ENCODE data around the gene MKRN1. TPM values are rescaled to one million over a fixed set of nuclear protein-coding genes. Genes with fewer than 3 reads are reported as not detected.
"Not testable (repeated sequence)": the region's sequence is repeated elsewhere in the genome, so short reads cannot be mapped to it uniquely, and the experiment has no call there.

MKRN1 gene
- total and polyA plus RNA-seq, 7 donors = 27.0 to 82.0 (median 59.1) TPM

DNA sequence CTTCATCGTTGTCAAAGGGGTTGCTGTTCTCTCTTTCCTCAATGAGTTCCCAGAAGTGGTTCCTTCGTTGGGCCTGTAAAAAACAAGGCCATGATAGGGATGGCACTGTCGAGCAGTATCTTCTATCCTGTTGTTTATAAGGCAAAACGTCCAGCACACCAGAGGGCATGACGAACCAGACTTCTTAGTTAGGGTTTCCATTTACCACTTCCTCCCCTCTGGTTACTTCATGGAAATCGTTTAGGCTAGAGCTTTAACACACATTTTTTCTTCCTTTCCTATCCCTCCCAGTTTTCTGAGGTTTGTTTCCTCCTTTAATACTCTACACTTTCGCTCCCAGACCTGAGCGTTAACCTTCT, 24.7 kb downstream of the MKRN1 start:
- no peak overlapping the region for H3K4me3 ChIP-seq
- WGBS, 3 donors = 78 to 86% (median 79%) methylated on average over 8 of the region's 8 CpGs
- TF ChIP-seq, protein P1, sequence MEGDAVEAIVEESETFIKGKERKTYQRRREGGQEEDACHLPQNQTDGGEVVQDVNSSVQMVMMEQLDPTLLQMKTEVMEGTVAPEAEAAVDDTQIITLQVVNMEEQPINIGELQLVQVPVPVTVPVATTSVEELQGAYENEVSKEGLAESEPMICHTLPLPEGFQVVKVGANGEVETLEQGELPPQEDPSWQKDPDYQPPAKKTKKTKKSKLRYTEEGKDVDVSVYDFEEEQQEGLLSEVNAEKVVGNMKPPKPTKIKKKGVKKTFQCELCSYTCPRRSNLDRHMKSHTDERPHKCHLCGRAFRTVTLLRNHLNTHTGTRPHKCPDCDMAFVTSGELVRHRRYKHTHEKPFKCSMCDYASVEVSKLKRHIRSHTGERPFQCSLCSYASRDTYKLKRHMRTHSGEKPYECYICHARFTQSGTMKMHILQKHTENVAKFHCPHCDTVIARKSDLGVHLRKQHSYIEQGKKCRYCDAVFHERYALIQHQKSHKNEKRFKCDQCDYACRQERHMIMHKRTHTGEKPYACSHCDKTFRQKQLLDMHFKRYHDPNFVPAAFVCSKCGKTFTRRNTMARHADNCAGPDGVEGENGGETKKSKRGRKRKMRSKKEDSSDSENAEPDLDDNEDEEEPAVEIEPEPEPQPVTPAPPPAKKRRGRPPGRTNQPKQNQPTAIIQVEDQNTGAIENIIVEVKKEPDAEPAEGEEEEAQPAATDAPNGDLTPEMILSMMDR (IDR thresholded peaks at IDR 0.05) = no peak
- ATAC-seq (no peak), DNase-seq (no peak)
- H3K4me1 ChIP-seq = no peaks in the 10 kb centered on the region
- no peak overlapping the region for H3K27ac ChIP-seq
- H3K27me3 ChIP-seq (ENCODE audit: insufficient read depth in 3 of 3, low read length in 2 of 3) = no peaks in the 10 kb centered on the region
- no peaks in the 10 kb centered on the region for H3K9me3 ChIP-seq
- intact Hi-C loops (cut with DNase I) = no loop called here
- H3K36me3 ChIP-seq (ENCODE audit: insufficient read depth in 1 of 2, low read depth in 1 of 2) = peaks cover 11 to 75% of the 10 kb centered on the region in 2 donors

GRCh38 chr7:140453785-140454656, 25.3 kb downstream of the MKRN1 start:
- H3K9me3 ChIP-seq; H3K27ac ChIP-seq; H3K27me3 ChIP-seq (ENCODE audit: insufficient read depth in 3 of 3, low read length in 2 of 3); intact Hi-C loops (cut with DNase I); H3K4me3 ChIP-seq; H3K4me1 ChIP-seq; DNase-seq; ATAC-seq: not testable (repeated sequence)
- H3K36me3 ChIP-seq (ENCODE audit: insufficient read depth in 1 of 2, low read depth in 1 of 2) = peaks cover 11 to 68% of the 10 kb centered on the region in 2 donors
- 92 to 94% (median 93%) methylated on average over 9 of the region's 9 CpGs for WGBS, 3 donors

DNA sequence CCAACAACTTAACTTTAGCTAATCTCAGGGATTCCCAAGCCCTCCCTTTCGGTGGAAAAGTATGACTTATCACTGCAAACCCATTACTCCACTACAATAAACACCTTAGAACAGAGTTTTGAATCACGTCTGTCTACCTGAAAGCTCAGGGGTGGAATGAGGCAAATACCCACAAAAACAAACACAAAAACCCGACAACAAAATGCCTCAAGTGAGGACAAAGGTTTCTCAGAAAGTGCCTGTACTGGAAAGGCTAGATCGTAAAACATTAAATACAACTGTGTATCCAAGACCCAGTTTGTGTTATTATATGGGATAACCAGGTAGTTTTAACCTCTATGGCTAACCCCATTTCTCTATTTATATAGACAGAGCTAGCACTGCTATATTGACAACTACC, 26.0 kb downstream of the MKRN1 start:
- no peak overlapping the region for H3K4me3 ChIP-seq
- H3K36me3 ChIP-seq (ENCODE audit: insufficient read depth in 1 of 2, low read depth in 1 of 2) = peaks cover 9 to 61% of the 10 kb centered on the region in 2 donors
- DNase-seq (no peak), ATAC-seq (no peak)
- H3K27me3 ChIP-seq (ENCODE audit: insufficient read depth in 3 of 3, low read length in 2 of 3) = no peaks in the 10 kb centered on the region
- TF ChIP-seq, protein P1 (IDR thresholded peaks at IDR 0.05) = no peak
- intact Hi-C loops (cut with DNase I) = no loop called here
- H3K4me1 ChIP-seq = no peaks in the 10 kb centered on the region
- H3K9me3 ChIP-seq = no peaks in the 10 kb centered on the region
- WGBS, 3 donors = 93 to 98% (median 93%) methylated on average over 4 of the region's 4 CpGs
- H3K27ac ChIP-seq = no peak overlapping the region

DNA sequence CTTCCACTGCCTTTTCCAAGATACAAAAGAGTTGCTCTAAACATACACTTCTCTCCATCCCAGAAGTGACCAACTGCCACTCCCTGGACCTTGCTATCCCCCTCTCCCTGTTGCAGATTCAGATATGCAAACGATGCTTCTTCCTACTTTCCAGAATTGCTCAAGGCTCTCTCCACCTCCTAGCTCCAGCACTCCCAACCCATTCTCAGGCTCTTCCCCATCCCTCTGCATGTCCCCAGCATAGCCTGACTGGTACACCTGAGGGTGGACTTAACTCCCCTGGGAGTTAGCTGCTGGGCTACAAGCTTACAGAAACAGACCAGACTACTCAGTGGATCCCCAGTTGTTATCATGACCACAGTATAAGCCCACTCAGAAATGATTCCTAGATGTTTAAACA, 27.6 kb downstream of the MKRN1 start:
- no peaks in the 10 kb centered on the region for H3K4me1 ChIP-seq
- no peaks in the 10 kb centered on the region for H3K27me3 ChIP-seq (ENCODE audit: insufficient read depth in 3 of 3, low read length in 2 of 3)
- no peaks in the 10 kb centered on the region for H3K9me3 ChIP-seq
- TF ChIP-seq, protein P1 (IDR thresholded peaks at IDR 0.05) = no peak
- no peak overlapping the region for H3K4me3 ChIP-seq
- 0 to 61% (median 57%) methylated on average over 1 of the region's 1 CpG for WGBS, 3 donors
- DNase-seq = no peak
- no peak overlapping the region for H3K27ac ChIP-seq
- intact Hi-C loops (cut with DNase I) = no loop called here
- peaks cover 9 to 45% of the 10 kb centered on the region in 2 donors for H3K36me3 ChIP-seq (ENCODE audit: insufficient read depth in 1 of 2, low read depth in 1 of 2)
- no peak for ATAC-seq

DNA sequence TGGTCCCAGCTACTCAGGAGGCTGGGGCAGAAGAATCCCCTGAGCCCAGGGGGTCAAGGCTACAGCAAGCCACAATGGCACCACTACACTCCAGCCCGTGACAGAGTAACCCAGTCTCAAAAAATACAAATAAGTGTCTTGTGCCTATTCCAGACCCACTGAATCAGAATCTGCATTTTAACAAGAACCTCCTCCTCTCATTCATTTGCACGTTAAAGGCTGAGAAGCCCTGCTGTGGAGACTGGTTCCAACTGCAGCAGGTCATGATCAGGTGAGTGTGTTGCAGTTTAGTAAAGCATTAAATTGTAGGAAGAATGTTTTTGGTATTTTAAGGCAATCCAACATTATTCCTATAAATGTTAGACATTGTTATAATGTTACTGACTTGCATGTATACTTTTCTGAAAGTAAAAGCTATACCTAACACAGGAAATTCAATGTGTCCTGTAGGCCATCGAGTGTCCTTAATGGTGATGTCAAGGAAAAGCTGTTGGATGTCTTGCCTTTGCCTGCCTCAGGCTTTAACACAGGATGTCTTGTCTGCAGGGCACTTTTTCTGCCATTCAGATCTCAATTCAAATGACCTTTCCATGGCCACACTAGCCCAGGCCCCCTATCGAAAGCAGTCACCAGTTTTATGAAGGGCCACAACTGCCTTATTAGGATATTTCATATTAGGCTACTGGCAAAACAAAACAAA, 30.4 kb downstream of the MKRN1 start:
- no peak overlapping the region for H3K4me3 ChIP-seq
- 82% methylated on average over 4 of the region's 4 CpGs for WGBS, 3 donors
- no peaks in the 10 kb centered on the region for H3K27me3 ChIP-seq (ENCODE audit: insufficient read depth in 3 of 3, low read length in 2 of 3)
- no peak for ATAC-seq
- DNase-seq = no peak
- no peaks in the 10 kb centered on the region for H3K9me3 ChIP-seq
- no peaks in the 10 kb centered on the region for H3K4me1 ChIP-seq
- TF ChIP-seq, protein P1 (IDR thresholded peaks at IDR 0.05) = no peak
- H3K27ac ChIP-seq = no peak overlapping the region
- peaks cover 0 to 17% of the 10 kb centered on the region in 2 donors for H3K36me3 ChIP-seq (ENCODE audit: insufficient read depth in 1 of 2, low read depth in 1 of 2)
- intact Hi-C loops (cut with DNase I) = no loop called here

Measured in psoas muscle (tissue), 8 donors.